Loucy (cell line): ENCODE measurements around the gene ACAD10.

Experiments used
- H2AFZ ChIP-seq: fragments of 200-600 bp; sonication (generic); 2 replicates; pipeline ENCODE4 v1.6.0; 2016; ENCODE audit warnings: antibody characterized with exemption, mild to moderate bottlenecking, low read length, moderate library complexity
- H3F3A ChIP-seq: fragments of 200-600 bp; 2 replicates; pipeline ENCODE4 v1.6.0; 2016; ENCODE audit warnings: antibody characterized with exemption, low read depth, mild to moderate bottlenecking
- H3K27me3 ChIP-seq: fragments of 200-600 bp; sonication (generic); 2 replicates; pipeline ENCODE4 v1.6.1; 2014; ENCODE audit warnings: low read length, mild to moderate bottlenecking; ENCODE audit not compliant: insufficient read depth, poor library complexity, severe bottlenecking
- H3K36me3 ChIP-seq: fragments of 200-600 bp; sonication (generic); 2 replicates; pipeline ENCODE4 v1.6.1; 2016; ENCODE audit warnings: low read length; ENCODE audit not compliant: insufficient read depth
- H3K4me1 ChIP-seq: fragments of 200-600 bp; sonication (generic); 2 replicates; pipeline ENCODE4 v1.5.1; 2014; ENCODE audit warnings: low read length, mild to moderate bottlenecking; ENCODE audit not compliant: insufficient read depth, poor library complexity, severe bottlenecking
- H3K4me2 ChIP-seq: fragments of 200-600 bp; sonication (generic); 2 replicates; pipeline ENCODE4 v1.6.0; 2014; ENCODE audit warnings: antibody characterized with exemption, low read length, low read depth, mild to moderate bottlenecking; ENCODE audit not compliant: poor library complexity, severe bottlenecking
- H3K4me3 ChIP-seq: fragments of 200-600 bp; sonication (generic); 2 replicates; pipeline ENCODE4 v1.5.1; 2014; ENCODE audit warnings: low read length, mild to moderate bottlenecking, mixed read lengths; ENCODE audit not compliant: poor library complexity, severe bottlenecking
- H3K79me2 ChIP-seq: fragments of 200-600 bp; sonication (generic); 2 replicates; pipeline ENCODE4 v1.6.1; 2014; ENCODE audit warnings: low read length; ENCODE audit not compliant: insufficient read depth
- H3K9ac ChIP-seq: fragments of 200-600 bp; sonication (generic); 2 replicates; pipeline ENCODE4 v1.6.0; 2014; ENCODE audit warnings: mild to moderate bottlenecking, low read depth, low read length, moderate library complexity; ENCODE audit not compliant: poor library complexity, severe bottlenecking
- H3K9me2 ChIP-seq: fragments of 200-600 bp; sonication (generic); replicated peaks from 2 replicates; pipeline ENCODE4 v1.6.1; 2016; ENCODE audit warnings: low read depth, low read length, mixed read lengths
- H3K9me3 ChIP-seq: fragments of 200-600 bp; sonication (generic); 2 replicates; pipeline ENCODE4 v1.6.1; 2014; ENCODE audit warnings: mild to moderate bottlenecking, antibody characterized with exemption, low read length, low read depth; ENCODE audit not compliant: insufficient read depth
- H4K20me1 ChIP-seq: fragments of 200-600 bp; sonication (generic); 2 replicates; pipeline ENCODE4 v1.6.0; 2014; ENCODE audit warnings: antibody characterized with exemption, low read length, mild to moderate bottlenecking; ENCODE audit not compliant: insufficient read depth, poor library complexity, severe bottlenecking
- EZH2phosphoT487 ChIP-seq: fragments of 200-600 bp; IDR thresholded peaks from 2 replicates; pipeline ENCODE4 v1.6.1; 2018; ENCODE audit warnings: antibody characterized with exemption, mild to moderate bottlenecking, moderate library complexity, borderline replicate concordance
- TF ChIP-seq, protein P1 (sequence below): fragments of 200-600 bp; sonication (generic); conservative IDR thresholded peaks from 2 replicates; pipeline ENCODE4 v1.5.1; 2014; ENCODE audit warnings: mild to moderate bottlenecking, antibody characterized with exemption, low read length

The ACAD10 gene

GRCh38 chr12:111766608-111767361 is 80.9 kb downstream of the ACAD10 start, which contains the start of gene ALDH2:
Gene ALDH2 (plus strand): TSS chr12:111766933. CDS start chr12:111766983, 50 bp downstream.
- Histone ChIP-seq H3K4me2 (peak within 1 kb of the TSS; percentile 97), H3K79me2 (no peaks in the 10 kb centered on the region), H3K9me3 (no peaks in the 10 kb centered on the region), H3K9me2 (no peaks in the 10 kb centered on the region), H3K27me3 (no peaks in the 10 kb centered on the region), H3K36me3 (no peaks in the 10 kb centered on the region), H3K9ac (peak within 1 kb of the TSS; percentile 32), H3K4me1 (peaks cover 6% of the 10 kb centered on the region), H3K4me3 (peak within 1 kb of the TSS; percentile 73), H3F3A (0 out of 2 replicates have a peak, but pooled peaks cover 4% of the 10 kb centered on the region), H4K20me1 (no peaks in the 10 kb centered on the region), H2AFZ (peak within 1 kb of the TSS; percentile 95)
- TF ChIP-seq, protein P1, sequence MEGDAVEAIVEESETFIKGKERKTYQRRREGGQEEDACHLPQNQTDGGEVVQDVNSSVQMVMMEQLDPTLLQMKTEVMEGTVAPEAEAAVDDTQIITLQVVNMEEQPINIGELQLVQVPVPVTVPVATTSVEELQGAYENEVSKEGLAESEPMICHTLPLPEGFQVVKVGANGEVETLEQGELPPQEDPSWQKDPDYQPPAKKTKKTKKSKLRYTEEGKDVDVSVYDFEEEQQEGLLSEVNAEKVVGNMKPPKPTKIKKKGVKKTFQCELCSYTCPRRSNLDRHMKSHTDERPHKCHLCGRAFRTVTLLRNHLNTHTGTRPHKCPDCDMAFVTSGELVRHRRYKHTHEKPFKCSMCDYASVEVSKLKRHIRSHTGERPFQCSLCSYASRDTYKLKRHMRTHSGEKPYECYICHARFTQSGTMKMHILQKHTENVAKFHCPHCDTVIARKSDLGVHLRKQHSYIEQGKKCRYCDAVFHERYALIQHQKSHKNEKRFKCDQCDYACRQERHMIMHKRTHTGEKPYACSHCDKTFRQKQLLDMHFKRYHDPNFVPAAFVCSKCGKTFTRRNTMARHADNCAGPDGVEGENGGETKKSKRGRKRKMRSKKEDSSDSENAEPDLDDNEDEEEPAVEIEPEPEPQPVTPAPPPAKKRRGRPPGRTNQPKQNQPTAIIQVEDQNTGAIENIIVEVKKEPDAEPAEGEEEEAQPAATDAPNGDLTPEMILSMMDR: no peak
- TF ChIP-seq EZH2phosphoT487: no peak

DNA sequence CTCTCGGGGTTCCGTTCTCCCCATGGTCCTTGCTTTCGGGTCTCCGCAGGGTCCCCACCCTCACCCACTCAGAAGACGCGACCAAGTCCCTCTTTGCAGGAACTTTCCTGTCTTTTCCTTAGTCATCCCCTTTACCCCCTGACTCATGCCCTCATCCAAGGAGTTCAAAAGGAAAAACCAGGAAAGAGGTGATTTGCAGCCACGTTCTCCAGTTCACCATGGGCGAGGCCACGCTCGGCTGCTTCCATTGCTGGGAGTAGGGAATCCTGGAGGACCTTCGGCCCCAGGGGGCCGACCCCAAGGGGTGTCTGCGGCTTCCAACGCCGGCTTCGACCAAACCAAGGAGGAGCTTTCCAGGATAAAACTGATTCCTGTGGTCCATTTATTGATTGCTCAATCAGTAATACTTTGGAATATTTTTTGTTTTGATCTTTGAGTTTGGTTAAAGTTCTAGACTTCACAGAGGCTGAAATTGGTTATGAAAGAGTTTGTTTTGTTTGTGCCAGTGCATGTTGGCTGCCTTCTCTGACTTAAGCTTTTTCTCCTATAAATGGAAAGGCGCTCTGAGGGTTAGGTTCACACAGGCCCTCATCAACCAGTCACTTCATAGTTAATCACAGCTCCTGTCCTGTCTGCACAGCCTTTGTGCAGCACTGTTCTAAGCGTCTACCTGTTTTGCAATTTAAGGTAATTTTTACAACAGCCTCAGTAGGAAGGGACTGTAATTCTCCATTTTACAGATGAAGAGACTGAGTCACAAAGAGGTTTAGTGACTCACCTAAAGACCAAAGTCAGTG is 81.7 kb downstream of the ACAD10 start:
- Histone ChIP-seq H3K4me3 (peak overlapping the region; percentile 73), H4K20me1 (no peaks in the 10 kb centered on the region), H3K9me2 (no peaks in the 10 kb centered on the region), H3K9me3 (no peaks in the 10 kb centered on the region), H3K9ac (no peak overlapping the region), H2AFZ (peak overlapping the region; percentile 78; the same call in 1 of the 2 replicates), H3K4me1 (peaks cover 6% of the 10 kb centered on the region), H3F3A (0 out of 2 replicates have a peak, but pooled peaks cover 4% of the 10 kb centered on the region), H3K36me3 (no peaks in the 10 kb centered on the region), H3K27me3 (no peaks in the 10 kb centered on the region), H3K4me2 (peak overlapping the region; percentile 97), H3K79me2 (no peaks in the 10 kb centered on the region)
- no peak for TF ChIP-seq EZH2phosphoT487
- TF ChIP-seq, protein P1: no peak

- Histone ChIP-seq H3K9me3 (no peaks in the 10 kb centered on the region), H3K4me1 (peaks cover 6% of the 10 kb centered on the region), H2AFZ (no peak overlapping the region), H3F3A (0 out of 2 replicates have a peak, but pooled peaks cover 4% of the 10 kb centered on the region), H3K79me2 (no peaks in the 10 kb centered on the region), H3K9ac (no peak overlapping the region), H3K9me2 (no peaks in the 10 kb centered on the region), H3K4me3 (no peak overlapping the region), H4K20me1 (no peaks in the 10 kb centered on the region), H3K4me2 (no peak overlapping the region), H3K27me3 (no peaks in the 10 kb centered on the region), H3K36me3 (no peaks in the 10 kb centered on the region)
- TF ChIP-seq, protein P1: no peak
- no peak for TF ChIP-seq EZH2phosphoT487
These were observed 82.5 kb downstream of the ACAD10 start for GRCh38 chr12:111768159-111768895.
